Lung (tissue), 12 donors: ENCODE data around the gene PLXDC1. TPM values are rescaled to one million over a fixed set of nuclear protein-coding genes. Genes with fewer than 3 reads are reported as not detected.

Experiments
- ATAC-seq: fragments of 200-7000 bp; cut with Tn5 transposase; one replicate; pipeline ENCODE4 v1.9.1; 2020; ENCODE audit warnings: moderate number of reproducible peaks; ENCODE audit not compliant: insufficient read depth, low FRiP score
- DNase-seq, 3 donors: peaks; one replicate each; pipeline ENCODE4 v3.0.0-alpha.2; 2013 to 2017
- H3K27ac ChIP-seq, 2 donors: one replicate each; pipeline ENCODE4 v1.5.1; 2013; ENCODE audit warnings: mild to moderate bottlenecking in 2 of 2, moderate library complexity in 2 of 2, control low read depth in 1 of 2, inconsistent platforms in 1 of 2, low read depth in 1 of 2, low read length in 1 of 2
- H3K27me3 ChIP-seq, 3 donors: one replicate each; pipeline ENCODE4 v1.5.1; 2013; ENCODE audit warnings: low read length in 2 of 3; ENCODE audit not compliant: control insufficient read depth in 3 of 3, insufficient read depth in 3 of 3
- H3K36me3 ChIP-seq, 4 donors: one replicate each; pipeline ENCODE4 v1.5.1; 2013; ENCODE audit warnings: low read length in 4 of 4, mild to moderate bottlenecking in 1 of 4, moderate library complexity in 1 of 4; ENCODE audit not compliant: control insufficient read depth in 4 of 4, insufficient read depth in 4 of 4
- H3K4me1 ChIP-seq, 5 donors: one replicate each; pipeline ENCODE4 v1.5.1; 2013; ENCODE audit warnings: low read length in 5 of 5, mild to moderate bottlenecking in 2 of 5, moderate library complexity in 1 of 5; ENCODE audit not compliant: control insufficient read depth in 5 of 5, insufficient read depth in 5 of 5
- H3K4me3 ChIP-seq: one replicate; pipeline ENCODE4 v1.5.1; 2013; ENCODE audit warnings: mild to moderate bottlenecking, control low read depth, moderate library complexity
- H3K9ac ChIP-seq, 2 donors: one replicate each; pipeline ENCODE4 v1.5.1; 2013; ENCODE audit warnings: low read length in 2 of 2, control low read depth in 1 of 2; ENCODE audit not compliant: insufficient read depth in 1 of 2
- H3K9me3 ChIP-seq, 4 donors: one replicate each; pipeline ENCODE4 v1.5.1; 2013; ENCODE audit warnings: low read length in 3 of 4, mild to moderate bottlenecking in 1 of 4, moderate library complexity in 1 of 4; ENCODE audit not compliant: control insufficient read depth in 4 of 4, insufficient read depth in 3 of 4
- CTCF ChIP-seq: IDR thresholded peaks from 2 replicates; pipeline ENCODE4 v1.5.1; 2012; ENCODE audit warnings: mild to moderate bottlenecking; ENCODE audit errors: control extremely low read depth, extremely low read depth
- whole genome bisulfite sequencing, 2 donors: extraction: QIAGEN DNeasy Blood & Tissue Kit; methylation state at CpG; one replicate each; pipeline ENCODE4 v1.1.7; 2013; 5-methylcytosine and 5-hydroxymethylcytosine counted together
- polyA plus RNA-seq, 2 donors: library from polyadenylated mRNA; stranded (reverse); fragments of 200-250 nt; gene quantifications; one replicate each; pipeline ENCODE4 v1.2.1, GENCODE V29; 2013
- total RNA-seq, 2 donors: library from RNA; depleted of rRNA in 1 of 2; stranded (reverse); fragments of >200 nt in 1 of 2; gene quantifications; one replicate each; pipeline ENCODE4 v1.2.1, GENCODE V29; 2014 to 2021
- donor health status: control.
- donor health status: control.
- donor health status: Bipolar disorder and iron deficiency.
- donor health status: healthy.
- donor health status: DM: yes; HTN: yes; CAD: no.

Gene PLXDC1
- total and polyA plus RNA-seq, 4 donors = 1.7 to 7.3 (median 5.4) TPM

GRCh38 chr17:39150104-39150634, 1.3 kb downstream of the PLXDC1 start:
- Histone ChIP-seq H3K9ac (no peak overlapping the region), H3K27me3 (peaks cover 0 to 22% (median 8%) of the 10 kb centered on the region in 3 donors), H3K9me3 (no peaks in the 10 kb centered on the region), H3K4me3 (no peak overlapping the region), H3K36me3 (no peaks in the 10 kb centered on the region), H3K27ac (no peak overlapping the region), H3K4me1 (peaks cover 0 to 18% (median 0%) of the 10 kb centered on the region in 5 donors)
- TF ChIP-seq CTCF = no peak
- DNase-seq (no peak), ATAC-seq (no peak)
- WGBS, 2 donors = 73 to 74% methylated on average over 5 of the region's 5 CpGs

- H3K27me3 ChIP-seq = peaks cover 0 to 22% (median 8%) of the 10 kb centered on the region in 3 donors
- TF ChIP-seq CTCF = no peak
- H3K9me3 ChIP-seq = no peaks in the 10 kb centered on the region
- 60 to 62% methylated on average over 13 of the region's 13 CpGs for WGBS, 2 donors
- H3K4me1 ChIP-seq = peaks cover 0 to 18% (median 3%) of the 10 kb centered on the region in 5 donors
- no peak overlapping the region for H3K9ac ChIP-seq
- H3K36me3 ChIP-seq = no peaks in the 10 kb centered on the region
- DNase-seq = no peak
- H3K4me3 ChIP-seq = no peak overlapping the region
- H3K27ac ChIP-seq = no peak overlapping the region
- no peak for ATAC-seq
Observed at GRCh38 chr17:39147221-39148185, 3.9 kb downstream of the PLXDC1 start.

GRCh38 chr17:39146273-39146672, 5.2 kb downstream of the PLXDC1 start:
- Histone ChIP-seq H3K27ac (no peak overlapping the region), H3K9ac (no peak overlapping the region), H3K27me3 (peaks cover 0 to 22% (median 5%) of the 10 kb centered on the region in 3 donors), H3K4me3 (no peak overlapping the region), H3K4me1 (peaks cover 0 to 10% (median 3%) of the 10 kb centered on the region in 5 donors), H3K36me3 (no peaks in the 10 kb centered on the region), H3K9me3 (no peaks in the 10 kb centered on the region)
- ATAC-seq (no peak), DNase-seq (no peak)
- WGBS, 2 donors = 94 to 99% methylated on average over 3 of the region's 3 CpGs
- TF ChIP-seq CTCF = no peak
